H1 (cell line): ENCODE data around the gene OTOGL. TPM values are rescaled to one million over a fixed set of nuclear protein-coding genes. Genes with fewer than 3 reads are reported as not detected.

Source experiments
- CTCF ChIA-PET: fragments of 300-600 bp; sonication (Branson Sonifier 250); formaldehyde crosslinking; loops from one replicate; lab custom pipeline; 2021; ENCODE audit not compliant: partially characterized antibody; lab: Charles Lee
- POLR2A ChIA-PET: fragments of 300-600 bp; sonication (Branson Sonifier 250); formaldehyde crosslinking; loops from one replicate; lab custom pipeline; 2021; ENCODE audit warnings: inconsistent platforms; ENCODE audit not compliant: partially characterized antibody; lab: Charles Lee
- DNase-seq, 2 experiments: peaks; one replicate each; pipeline versions ENCODE4 v3.0.0 to v3.0.0-alpha.2; 2010 to 2022; ENCODE audit warnings: low spot score in 2 of 2, low read depth in 1 of 2, mixed read lengths in 1 of 2
- FAIRE-seq: peaks from 2 replicates; lab custom pipeline; 2011; peaks lifted over from hg19 to GRCh38; lab: Jason Lieb, UNC
- H2AFZ ChIP-seq: 2 replicates; pipeline ENCODE4 v1.8.1; 2012; ENCODE audit warnings: low read length, inconsistent platforms
- H2AK5ac ChIP-seq: 2 replicates; pipeline ENCODE4 v1.6.1; 2013; ENCODE audit warnings: low read depth, low read length
- H2BK120ac ChIP-seq: replicated peaks from 2 replicates; pipeline ENCODE3; 2013; ENCODE audit warnings: low read depth, low read length, inconsistent platforms
- H2BK12ac ChIP-seq: 2 replicates; pipeline ENCODE4 v1.6.1; 2013; ENCODE audit warnings: low read depth, low read length
- H2BK15ac ChIP-seq: 2 replicates; pipeline ENCODE4 v1.6.1; 2013; ENCODE audit warnings: low read length
- H2BK20ac ChIP-seq: 2 replicates; pipeline ENCODE4 v1.6.1; 2013; ENCODE audit warnings: low read length
- H2BK5ac ChIP-seq: 2 replicates; pipeline ENCODE4 v1.6.1; 2013; ENCODE audit warnings: low read depth, low read length
- H3K14ac ChIP-seq: 2 replicates; pipeline ENCODE4 v1.6.1; 2013; ENCODE audit warnings: inconsistent platforms; ENCODE audit not compliant: insufficient read length
- H3K18ac ChIP-seq: 2 replicates; pipeline ENCODE4 v1.6.1; 2013; ENCODE audit warnings: low read length; ENCODE audit errors: extremely low read depth
- H3K23ac ChIP-seq: 2 replicates; pipeline ENCODE4 v1.6.1; 2013; ENCODE audit warnings: inconsistent platforms; ENCODE audit not compliant: insufficient read length
- H3K23me2 ChIP-seq: 2 replicates; pipeline ENCODE4 v1.6.1; 2013; ENCODE audit warnings: low read depth, low read length
- H3K27ac ChIP-seq: 2 replicates; pipeline ENCODE4 v1.6.1; 2011; ENCODE audit warnings: low read depth, low read length, inconsistent platforms
- H3K27me3 ChIP-seq, 4 experiments: replicated peaks in 1 of 4; 1 replicate in 1 of 4; 2 replicates in 3 of 4; pipeline versions ENCODE4 v1.6.1 to v1.8.1; 2011 to 2013; ENCODE audit warnings: low read length in 3 of 4, mild to moderate bottlenecking in 3 of 4, inconsistent platforms in 2 of 4, mixed read lengths in 2 of 4, moderate library complexity in 1 of 4; ENCODE audit not compliant: control insufficient read depth in 3 of 4, insufficient read depth in 3 of 4; ENCODE audit errors: extremely low read depth in 1 of 4
- H3K36me3 ChIP-seq, 4 experiments: 2 replicates each; pipeline versions ENCODE4 v1.6.1 to v1.8.1; 2011 to 2013; ENCODE audit warnings: mild to moderate bottlenecking in 4 of 4, low read length in 3 of 4, moderate library complexity in 2 of 4, control low read depth in 1 of 4, inconsistent platforms in 1 of 4; ENCODE audit not compliant: insufficient read depth in 4 of 4, control insufficient read depth in 2 of 4
- H3K4ac ChIP-seq: replicated peaks from 2 replicates; pipeline ENCODE3; 2013; ENCODE audit warnings: low read length, low read depth, mixed read lengths, inconsistent platforms; ENCODE audit not compliant: insufficient read length
- H3K4me1 ChIP-seq, 4 experiments: replicated peaks in 1 of 4; 1 replicate in 1 of 4; 2 replicates in 3 of 4; pipeline versions ENCODE4 v1.6.1 to v1.8.1; 2011 to 2013; ENCODE audit warnings: low read length in 3 of 4, inconsistent platforms in 2 of 4, mixed read lengths in 1 of 4; ENCODE audit not compliant: insufficient read depth in 4 of 4, control insufficient read depth in 3 of 4
- H3K4me2 ChIP-seq, 2 experiments: 2 replicates each; pipeline versions ENCODE4 v1.6.1 to v1.8.1; 2011 to 2013; ENCODE audit warnings: low read depth in 2 of 2, low read length in 2 of 2, control low read depth in 1 of 2, inconsistent platforms in 1 of 2, mild to moderate bottlenecking in 1 of 2; ENCODE audit not compliant: insufficient read depth in 1 of 2
- H3K4me3 ChIP-seq, 4 experiments: fragments of 200-600, 300-600 bp in 1 of 4; sonication (generic), shearing (Covaris generic), sonication (Bioruptor Twin) in 1 of 4; 2 replicates each; pipeline versions ENCODE4 v1.5.1 to v1.8.1; 2011 to 2016; ENCODE audit warnings: low read length in 4 of 4, low read depth in 3 of 4, control low read depth in 2 of 4, inconsistent platforms in 2 of 4, mild to moderate bottlenecking in 2 of 4, mixed read lengths in 1 of 4, moderate library complexity in 1 of 4; ENCODE audit not compliant: insufficient read depth in 2 of 4; ENCODE audit errors: extremely low read depth in 1 of 4
- H3K56ac ChIP-seq: replicated peaks from 2 replicates; pipeline ENCODE3; 2013; ENCODE audit warnings: low read depth, mild to moderate bottlenecking, mixed read lengths, low read length, inconsistent platforms; ENCODE audit not compliant: insufficient read length
- H3K79me1 ChIP-seq: 2 replicates; pipeline ENCODE4 v1.6.1; 2013; ENCODE audit warnings: low read depth, low read length, control low read depth
- H3K79me2 ChIP-seq, 2 experiments: 2 replicates each; pipeline versions ENCODE4 v1.6.1 to v1.8.1; 2012 to 2013; ENCODE audit warnings: low read length in 2 of 2, mild to moderate bottlenecking in 2 of 2, inconsistent platforms in 1 of 2; ENCODE audit not compliant: insufficient read depth in 2 of 2, control insufficient read depth in 1 of 2
- H3K9ac ChIP-seq, 4 experiments: replicated peaks in 1 of 4; 1 replicate in 1 of 4; 2 replicates in 3 of 4; pipeline versions ENCODE4 v1.6.1 to v1.8.1; 2011 to 2013; ENCODE audit warnings: low read depth in 3 of 4, low read length in 3 of 4, control low read depth in 2 of 4, mild to moderate bottlenecking in 2 of 4, moderate library complexity in 2 of 4, inconsistent platforms in 1 of 4; ENCODE audit errors: extremely low read depth in 1 of 4
- H3K9me3 ChIP-seq, 2 experiments: 2 replicates each; pipeline versions ENCODE4 v1.6.1 to v1.8.1; 2012 to 2013; ENCODE audit warnings: mild to moderate bottlenecking in 2 of 2, moderate library complexity in 2 of 2, control low read depth in 1 of 2, inconsistent platforms in 1 of 2, low read depth in 1 of 2, low read length in 1 of 2, mixed read lengths in 1 of 2; ENCODE audit not compliant: insufficient read depth in 2 of 2
- H4K20me1 ChIP-seq, 2 experiments: replicated peaks in 1 of 2; 2 replicates each; pipeline versions ENCODE3 to v1.8.1; 2011 to 2013; ENCODE audit warnings: inconsistent platforms in 2 of 2, low read length in 2 of 2, mild to moderate bottlenecking in 1 of 2; ENCODE audit not compliant: insufficient read depth in 2 of 2, control insufficient read depth in 1 of 2
- H4K5ac ChIP-seq: 2 replicates; pipeline ENCODE4 v1.6.1; 2013; ENCODE audit warnings: low read length, low read depth, mixed read lengths, inconsistent platforms; ENCODE audit not compliant: insufficient read length
- H4K8ac ChIP-seq: 2 replicates; pipeline ENCODE4 v1.8.0; 2013; ENCODE audit warnings: mild to moderate bottlenecking, moderate library complexity, low read length, inconsistent platforms; ENCODE audit not compliant: insufficient read depth; ENCODE audit errors: extremely low read depth
- H4K91ac ChIP-seq: replicated peaks from 2 replicates; pipeline ENCODE3; 2013; ENCODE audit warnings: low read length, mixed read lengths, inconsistent platforms; ENCODE audit not compliant: insufficient read length
- EGR1 ChIP-seq: IDR thresholded peaks from 2 replicates; pipeline ENCODE4 v1.6.1; 2011; ENCODE audit warnings: low read depth, low read length, borderline replicate concordance
- NANOG ChIP-seq: IDR thresholded peaks from 2 replicates; pipeline ENCODE4 v1.6.1; 2011; ENCODE audit warnings: low read length, low read depth, mild to moderate bottlenecking, inconsistent platforms; ENCODE audit not compliant: insufficient read depth, poor library complexity, severe bottlenecking
- TAF1 ChIP-seq: IDR thresholded peaks from 2 replicates; pipeline ENCODE4 v1.6.1; 2011; ENCODE audit warnings: mild to moderate bottlenecking, low read depth, low read length
- WGBS, 2 experiments: shearing (Covaris generic) in 1 of 2; methylation state at CpG; one replicate each; pipeline versions ENCODE4 v1.1.6 to v1.1.7; 2013 to 2015; ENCODE audit warnings: low lambda C conversion rate in 2 of 2, mixed read lengths in 2 of 2, inconsistent platforms in 1 of 2, low coverage in 1 of 2, missing lambda C conversion rate in 1 of 2; ENCODE audit not compliant: insufficient replicate concordance in 2 of 2, insufficient coverage in 1 of 2, insufficient read length in 1 of 2; ENCODE audit errors: extremely low coverage in 1 of 2, missing lambda C conversion rate in 1 of 2; 5-methylcytosine and 5-hydroxymethylcytosine counted together
- polyA plus RNA-seq, 7 experiments: library from polyadenylated mRNA; depleted of rRNA in 3 of 7; stranded (reverse) in 5 of 7; unstranded in 2 of 7; fragments of >200 nt in 5 of 7; fragments of 200-250 nt in 2 of 7; gene quantifications; 1 replicate in 5 of 7; 2 replicates in 1 of 7; 4 replicates in 1 of 7; pipeline versions ENCODE4 v1.2.1 to v1.2.3, GENCODE V29; 2011 to 2013; ENCODE audit warnings: missing spikeins in 2 of 7, mixed read lengths in 2 of 7
- total RNA-seq: library from RNA; stranded (reverse); fragmentation: NEBNext Ultra II Directional; extraction: Animal tissue kit (Norgen Biotek cat#: 25700); gene quantifications from 2 replicates; pipeline ENCODE4 v1.2.1, GENCODE V29; 2021

Gene OTOGL
- total and polyA plus RNA-seq, 2 of the 8 experiments (the other 6 are each of a cell fraction or from before 2014, with no cell fraction given): 0.12 to 0.17 TPM

- Histone ChIP-seq H2AK5ac (no peak overlapping the region), H3K4me3 (no peak overlapping the region), H3K27me3 (no peaks in the 10 kb centered on the region), H3K4me1 (no peaks in the 10 kb centered on the region), H2BK12ac (no peak overlapping the region), H3K79me1 (no peaks in the 10 kb centered on the region), H4K5ac (no peak overlapping the region), H3K79me2 (no peaks in the 10 kb centered on the region), H2AFZ (no peak overlapping the region), H3K36me3 (no peaks in the 10 kb centered on the region), H3K27ac (no peak overlapping the region), H4K91ac (no peak overlapping the region), H4K8ac (no peak overlapping the region), H3K9me3 (no peaks in the 10 kb centered on the region), H3K23me2 (no peaks in the 10 kb centered on the region), H3K18ac (no peak overlapping the region), H2BK15ac (no peak overlapping the region), H2BK20ac (no peak overlapping the region), H3K4ac (no peak overlapping the region), H3K14ac (no peak overlapping the region), H2BK5ac (no peak overlapping the region), H2BK120ac (no peak overlapping the region), H3K23ac (no peak overlapping the region), H4K20me1 (no peaks in the 10 kb centered on the region), H3K4me2 (no peak overlapping the region), H3K9ac (no peak overlapping the region), H3K56ac (no peak overlapping the region)
- ChIA-PET CTCF (interaction anchor here (1.3 to 2.7 kb wide), 2 partner anchors 11 to 63 kb away, joined by 5 to 9 read pairs; no protein-coding TSS in a partner anchor), POLR2A (no interaction called here)
- 100% methylated on average over 1 of the region's 1 CpG; no CpG with 5 or more reads in 1 of the 2 experiments for WGBS, 2 experiments
- DNase-seq: no peak
- TF ChIP-seq NANOG (no peak), EGR1 (no peak), TAF1 (no peak)
- no peak for FAIRE-seq
Observed at GRCh38 chr12:80205960-80206359, 106.6 kb downstream of the OTOGL start.
